ENCODE results near the gene BCOR. TPM values are rescaled to one million over a fixed set of nuclear protein-coding genes. Genes with fewer than 3 reads are reported as not detected.

Gene BCOR
- 10 to 100 TPM; 44.7 to 46.4 TPM for total RNA-seq

DNA sequence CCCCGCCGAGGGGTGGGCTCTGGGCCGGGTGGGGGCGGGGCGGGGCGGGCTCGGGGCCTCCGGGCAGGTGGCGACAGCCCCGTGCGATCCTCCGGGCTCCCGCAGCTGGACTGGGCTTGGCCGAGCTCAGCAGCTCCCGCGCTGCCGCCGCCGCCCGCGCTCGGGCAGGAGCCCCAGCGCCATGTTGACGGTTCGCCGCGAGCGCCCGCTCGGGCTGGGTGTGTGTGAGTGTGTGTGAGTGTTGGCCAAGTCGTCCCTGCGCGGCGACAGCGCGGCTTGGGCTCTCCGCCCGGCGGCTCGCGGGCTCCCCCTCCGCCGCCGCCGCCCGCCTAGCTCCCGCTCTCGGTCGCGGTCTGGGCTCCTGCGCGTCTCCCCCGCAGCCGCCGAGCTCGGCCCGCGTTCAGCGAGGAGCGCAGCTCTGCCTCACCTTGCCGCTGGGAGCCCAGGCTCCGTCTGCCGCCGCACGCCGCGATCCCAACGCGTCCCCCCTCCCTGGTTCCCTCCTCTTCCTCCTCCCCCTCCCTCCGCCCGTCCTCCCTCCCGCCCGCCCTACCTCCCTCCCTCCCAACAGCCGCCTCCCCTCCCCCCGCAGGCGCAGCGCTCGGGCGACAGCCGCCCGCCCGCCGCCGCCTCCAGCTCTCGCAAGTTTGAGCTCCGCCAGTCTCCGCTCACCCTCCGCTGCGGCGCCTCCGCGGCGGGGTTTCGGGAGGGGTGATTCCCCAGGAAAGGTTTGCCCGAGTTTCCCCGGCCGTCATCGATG, at the start of gene BCOR:
BCOR (minus strand) TSS at position 455 of the 760 bp plus-strand sequence. CDS start 20,029 bp downstream, outside the sequence.
- H3K36me3 Mint-ChIP-seq = peaks cover 4% of the 10 kb centered on the region
- peak; percentile 44 for ATAC-seq (ENCODE audit: low read depth)
- H3K9me3 Mint-ChIP-seq = no peaks in the 10 kb centered on the region
- H3K4me3 Mint-ChIP-seq = peak within 1 kb of the TSS; percentile 94
- peak; percentile 79 for DNase-seq
- H3K4me1 Mint-ChIP-seq = peaks cover 22% of the 10 kb centered on the region
- no peaks in the 10 kb centered on the region for H3K27me3 Mint-ChIP-seq
- peak within 1 kb of the TSS; percentile 89 for H3K27ac Mint-ChIP-seq
- POLR2A ChIA-PET = interaction anchor here (0.9 to 4.2 kb wide), 19 partner anchors 10 to 323 kb away, joined by 3 to 71 read pairs (median 5); no protein-coding TSS in a partner anchor

DNA sequence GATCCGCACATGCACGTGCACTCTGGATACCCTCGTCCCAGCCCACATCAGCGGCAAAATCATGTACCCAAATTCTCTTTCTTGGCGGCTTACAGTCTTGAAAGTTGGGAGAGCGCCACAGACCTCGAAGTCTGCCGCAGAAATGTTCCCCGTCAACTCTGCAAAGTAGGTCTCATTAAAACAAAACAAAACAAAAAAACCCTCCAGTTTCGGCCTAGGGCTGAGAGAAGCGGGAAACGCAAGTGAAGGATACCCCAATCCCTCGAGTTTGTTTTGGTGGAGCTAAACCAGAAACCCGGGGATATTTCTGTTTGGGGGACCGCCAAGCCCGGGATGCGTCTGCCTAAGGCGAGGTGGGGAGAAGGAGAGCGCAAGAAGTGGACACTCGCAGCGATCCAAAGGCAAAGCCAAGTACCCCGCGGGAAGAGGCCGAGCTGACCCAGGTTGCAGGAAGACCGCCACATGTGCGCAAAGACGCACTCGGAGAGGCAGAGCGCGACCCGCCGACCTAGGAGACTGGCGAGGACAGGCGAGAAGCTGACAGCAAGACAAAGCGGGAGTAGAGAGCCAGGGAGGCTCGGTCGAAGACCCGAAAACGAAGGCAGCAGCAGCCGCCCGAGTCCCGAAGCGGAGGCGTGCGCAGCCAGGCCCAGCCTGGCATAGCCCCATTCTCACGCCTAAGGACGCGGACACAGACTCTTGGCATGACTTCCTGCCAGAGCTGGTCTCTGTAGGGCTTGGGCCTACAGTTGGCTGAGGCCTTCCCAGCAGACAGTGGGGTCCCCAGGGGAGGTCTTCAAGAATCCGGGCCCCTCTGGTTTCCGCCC, 49.6 kb upstream of the BCOR start:
- no peak for DNase-seq
- POLR2A ChIA-PET = interaction anchor here (0.7 kb wide), 1 partner anchor 30 kb away, joined by 3 read pairs; no protein-coding TSS in a partner anchor
- Mint-ChIP-seq H3K27ac (no peak overlapping the region), H3K27me3 (no peaks in the 10 kb centered on the region), H3K36me3 (no peaks in the 10 kb centered on the region), H3K4me1 (peaks cover 4% of the 10 kb centered on the region), H3K4me3 (no peak overlapping the region), H3K9me3 (no peaks in the 10 kb centered on the region)
- no peak for ATAC-seq (ENCODE audit: low read depth)

DNA sequence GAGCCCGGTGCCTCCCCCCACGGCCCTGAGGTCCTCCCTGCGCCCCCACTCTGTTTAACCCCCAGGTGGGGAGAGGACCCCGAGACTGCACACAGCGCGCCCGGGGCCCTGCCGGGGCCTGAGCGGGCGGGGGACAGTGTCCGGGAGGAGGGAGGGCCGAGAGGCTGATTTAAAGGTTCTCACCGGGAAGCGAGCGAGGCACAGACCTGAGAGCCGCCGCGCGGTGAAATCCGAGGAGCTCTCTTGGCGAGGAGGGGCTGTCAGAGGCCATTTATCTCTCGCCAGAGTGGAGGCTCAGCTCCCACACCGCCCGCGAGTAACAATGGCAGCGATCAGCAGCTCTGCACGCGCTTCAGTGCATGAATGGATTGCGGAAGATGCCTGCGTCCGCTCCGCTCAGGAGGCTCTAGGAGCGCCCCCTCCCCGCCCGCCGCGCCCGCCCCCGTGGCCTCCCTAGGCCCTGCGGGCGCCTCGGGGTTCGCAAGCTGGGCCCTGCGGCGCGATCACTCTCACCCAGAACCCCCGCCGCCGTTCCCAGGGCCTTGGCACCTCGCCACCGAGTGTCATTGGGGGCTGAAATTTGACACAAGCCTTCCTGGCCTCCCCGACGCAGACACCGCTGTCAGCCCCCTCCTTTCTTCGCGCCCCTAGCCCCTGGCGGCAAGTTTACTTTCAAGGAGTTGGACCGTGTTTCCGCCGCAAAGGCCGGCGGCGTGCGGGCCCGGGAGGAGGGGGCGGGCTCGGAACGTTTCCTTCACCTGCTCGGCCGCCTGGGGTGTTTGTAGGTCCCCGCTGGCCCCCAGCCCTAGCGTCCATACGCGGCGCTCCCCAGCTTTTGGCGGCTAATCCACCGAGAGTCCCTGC, 48.7 kb upstream of the BCOR start:
- POLR2A ChIA-PET = interaction anchor here (0.9 to 1.5 kb wide), 3 partner anchors 40 to 81 kb away, joined by 3 to 5 read pairs (median 3); no protein-coding TSS in a partner anchor
- ATAC-seq (ENCODE audit: low read depth) (peak; percentile 82), DNase-seq (peak; percentile 47)
- no peaks in the 10 kb centered on the region for H3K9me3 Mint-ChIP-seq
- peaks cover 4% of the 10 kb centered on the region for H3K4me1 Mint-ChIP-seq
- H3K27me3 Mint-ChIP-seq = no peaks in the 10 kb centered on the region
- H3K27ac Mint-ChIP-seq = no peak overlapping the region
- H3K4me3 Mint-ChIP-seq = peak overlapping the region; percentile 56
- H3K36me3 Mint-ChIP-seq = no peaks in the 10 kb centered on the region

DNA sequence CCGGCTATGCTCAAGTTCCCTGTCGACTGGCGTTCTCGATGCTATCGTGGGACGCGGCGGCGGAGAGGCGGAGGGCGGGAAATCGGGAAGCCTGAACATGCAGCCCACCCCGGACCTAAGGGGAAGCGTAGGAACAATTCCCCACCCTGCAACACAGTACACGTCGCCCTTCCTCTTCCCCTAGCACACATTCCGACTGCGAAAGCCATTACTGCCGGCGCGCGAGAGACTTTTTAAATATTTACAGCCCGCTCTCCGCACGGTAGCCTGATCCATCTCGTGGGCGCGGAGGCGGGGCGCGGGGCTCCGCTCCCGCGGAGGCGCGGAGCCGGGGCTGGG, 48.1 kb upstream of the BCOR start:
- Mint-ChIP-seq H3K27ac (no peak overlapping the region), H3K9me3 (no peaks in the 10 kb centered on the region), H3K4me1 (peaks cover 4% of the 10 kb centered on the region), H3K4me3 (peak overlapping the region; percentile 60), H3K27me3 (no peaks in the 10 kb centered on the region), H3K36me3 (no peaks in the 10 kb centered on the region)
- POLR2A ChIA-PET = interaction anchor here (0.9 to 1.5 kb wide), 3 partner anchors 39 to 80 kb away, joined by 3 to 5 read pairs (median 3); no protein-coding TSS in a partner anchor
- no peak for DNase-seq
- peak; percentile 17 for ATAC-seq (ENCODE audit: low read depth)

DNA sequence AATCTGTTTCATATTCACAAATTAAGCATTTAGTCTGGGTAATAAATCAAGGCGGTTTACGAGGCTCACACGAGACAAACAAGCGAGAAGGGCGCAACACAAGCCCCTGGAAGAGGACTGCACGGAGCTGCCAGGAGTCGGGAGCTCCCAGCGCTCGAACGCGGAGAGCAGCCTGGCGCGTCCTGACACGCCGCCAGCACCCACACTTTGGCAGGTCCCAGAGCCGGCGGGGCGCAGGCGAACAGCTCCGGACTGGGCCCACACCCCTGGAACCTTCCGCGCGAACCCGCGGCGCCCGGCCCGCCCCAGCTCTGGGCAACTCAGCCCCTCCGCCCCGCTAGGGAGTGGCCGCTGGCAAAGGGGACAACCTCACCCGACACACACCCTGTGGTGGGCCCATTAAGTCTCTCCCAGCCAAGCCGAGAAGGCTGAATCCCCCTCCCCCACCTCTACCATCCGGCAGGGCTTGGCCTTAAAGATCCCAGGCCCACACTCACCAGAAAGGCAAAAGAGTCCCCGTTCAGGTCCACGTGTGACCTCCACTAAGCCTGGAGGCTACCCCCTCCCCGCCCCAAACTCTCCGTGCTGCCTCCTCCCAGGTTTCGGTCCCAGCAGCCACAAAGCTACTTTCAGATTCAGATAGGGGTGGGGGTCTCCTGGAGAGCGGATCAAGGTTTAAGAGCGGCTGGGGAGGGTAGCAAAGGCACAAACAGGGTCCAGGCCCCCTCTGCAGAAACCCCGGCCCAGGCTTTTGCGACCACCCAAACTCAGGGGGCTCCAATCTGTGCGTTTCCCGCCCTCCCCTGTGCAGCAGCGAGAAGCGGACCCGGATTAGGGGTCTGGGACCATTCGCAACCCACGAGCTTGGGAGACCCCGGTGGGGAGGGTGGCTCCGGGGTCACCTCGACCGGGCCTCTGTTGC, 47.5 kb upstream of the BCOR start:
- ATAC-seq (ENCODE audit: low read depth) = no peak
- no peak overlapping the region for H3K27ac Mint-ChIP-seq
- no peaks in the 10 kb centered on the region for H3K36me3 Mint-ChIP-seq
- no peaks in the 10 kb centered on the region for H3K27me3 Mint-ChIP-seq
- peaks cover 2% of the 10 kb centered on the region for H3K4me1 Mint-ChIP-seq
- peak overlapping the region; percentile 60 for H3K4me3 Mint-ChIP-seq
- H3K9me3 Mint-ChIP-seq = no peaks in the 10 kb centered on the region
- POLR2A ChIA-PET = interaction anchor here (1.4 to 1.5 kb wide), 2 partner anchors 39 to 80 kb away, joined by 3 to 5 read pairs; no protein-coding TSS in a partner anchor
- no peak for DNase-seq

DNA sequence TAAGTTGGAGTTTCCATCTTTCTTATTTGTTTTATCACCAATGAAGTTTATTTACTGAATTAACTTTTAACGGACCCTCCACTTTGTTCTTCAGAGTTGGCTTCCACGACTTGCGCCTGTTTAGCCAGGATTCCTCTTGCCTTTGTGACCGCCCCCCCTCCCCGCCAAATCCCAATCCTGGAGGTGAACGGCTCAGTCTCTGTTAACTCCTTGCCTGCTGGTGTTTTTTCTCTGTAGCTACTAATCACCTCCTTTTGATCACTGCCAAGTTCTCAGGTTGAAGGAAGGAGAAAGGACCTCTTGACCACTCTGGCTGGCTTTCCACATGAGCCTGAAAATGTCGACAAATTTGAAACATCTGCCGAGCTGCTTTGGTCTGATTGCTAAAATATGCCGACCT, 46.8 kb upstream of the BCOR start:
- H3K4me3 Mint-ChIP-seq = no peak overlapping the region

DNA sequence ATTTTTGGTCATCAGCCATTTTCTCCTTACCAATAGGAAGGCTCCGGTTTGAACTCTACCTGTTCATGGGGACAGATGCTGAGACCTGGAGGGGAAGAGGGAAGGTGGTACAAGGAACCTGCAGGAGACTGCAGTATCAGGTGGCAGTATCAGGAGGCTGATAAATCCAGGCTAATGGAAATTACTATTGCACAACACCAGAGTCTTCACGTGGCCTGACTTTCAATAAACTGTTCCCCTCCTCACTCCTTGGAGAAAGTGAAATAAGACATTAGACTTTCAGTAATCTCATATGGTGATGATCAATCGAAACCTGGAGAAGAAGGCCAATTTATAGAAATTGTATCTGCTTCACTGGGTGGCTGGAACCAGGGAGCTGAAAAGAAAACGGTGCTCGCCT, 46.2 kb upstream of the BCOR start:
- no peak overlapping the region for H3K4me3 Mint-ChIP-seq
- H3K27ac Mint-ChIP-seq = no peak overlapping the region
- POLR2A ChIA-PET = no interaction called here
- ATAC-seq (ENCODE audit: low read depth) (no peak), DNase-seq (no peak)
- no peaks in the 10 kb centered on the region for H3K36me3 Mint-ChIP-seq
- peaks cover 2% of the 10 kb centered on the region for H3K4me1 Mint-ChIP-seq
- no peaks in the 10 kb centered on the region for H3K27me3 Mint-ChIP-seq
- H3K9me3 Mint-ChIP-seq = no peaks in the 10 kb centered on the region

More for the DNA sequence above, 46.8 kb upstream of the BCOR start:
- no peak overlapping the region for H3K27ac Mint-ChIP-seq
- H3K36me3 Mint-ChIP-seq = no peaks in the 10 kb centered on the region
- DNase-seq = no peak
- no peaks in the 10 kb centered on the region for H3K27me3 Mint-ChIP-seq
- POLR2A ChIA-PET = no interaction called here
- no peaks in the 10 kb centered on the region for H3K9me3 Mint-ChIP-seq
- ATAC-seq (ENCODE audit: low read depth) = no peak
- H3K4me1 Mint-ChIP-seq = peaks cover 2% of the 10 kb centered on the region

DNA sequence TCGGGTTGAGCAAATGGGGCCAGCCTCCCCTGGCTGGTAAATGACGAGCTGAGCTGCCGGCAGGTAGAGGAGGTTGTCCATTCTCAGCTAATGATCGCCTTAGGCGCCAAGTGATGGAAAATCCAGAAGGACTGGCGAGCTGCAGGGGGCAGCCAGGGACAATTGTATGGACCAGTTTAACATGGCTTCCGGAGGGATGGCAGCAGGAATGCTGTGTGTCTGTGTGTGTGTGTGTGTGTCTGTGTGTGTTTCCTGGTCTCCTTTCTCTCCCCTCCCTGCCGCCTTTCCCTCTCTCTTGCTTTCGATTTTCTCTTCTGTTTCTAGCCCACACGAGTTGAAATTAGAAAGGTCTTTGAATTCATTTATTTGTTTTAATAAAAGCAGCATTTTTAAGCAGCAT, 45.2 kb upstream of the BCOR start:
- Mint-ChIP-seq H3K4me1 (no peaks in the 10 kb centered on the region), H3K27me3 (no peaks in the 10 kb centered on the region), H3K9me3 (no peaks in the 10 kb centered on the region), H3K4me3 (no peak overlapping the region), H3K27ac (no peak overlapping the region), H3K36me3 (no peaks in the 10 kb centered on the region)
- ATAC-seq (ENCODE audit: low read depth) = no peak
- POLR2A ChIA-PET = no interaction called here
- no peak for DNase-seq

DNA sequence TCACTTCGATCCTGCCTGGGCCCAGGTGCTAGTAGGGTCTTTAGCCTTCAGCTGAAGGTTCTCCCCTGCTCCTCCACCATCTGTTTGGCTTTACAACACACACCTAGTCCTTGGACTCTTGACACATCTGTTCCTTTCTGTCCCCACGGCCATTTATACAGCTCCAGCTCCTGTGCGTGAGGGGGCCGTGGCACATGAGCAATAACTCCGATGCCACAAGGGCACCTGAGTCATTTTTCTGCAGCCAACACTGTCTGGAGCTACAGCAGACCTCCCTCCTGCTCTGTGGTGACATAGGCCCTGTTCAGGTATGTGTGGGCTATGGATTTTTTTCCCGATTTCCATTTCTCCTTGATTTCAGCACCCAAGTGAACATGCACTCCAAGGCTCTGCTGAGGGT, 44.7 kb upstream of the BCOR start:
- Mint-ChIP-seq H3K27me3 (no peaks in the 10 kb centered on the region), H3K36me3 (no peaks in the 10 kb centered on the region), H3K27ac (peak overlapping the region; percentile 8), H3K4me3 (no peak overlapping the region), H3K9me3 (no peaks in the 10 kb centered on the region), H3K4me1 (no peaks in the 10 kb centered on the region)
- no peak for DNase-seq
- POLR2A ChIA-PET = no interaction called here
- no peak for ATAC-seq (ENCODE audit: low read depth)

DNA sequence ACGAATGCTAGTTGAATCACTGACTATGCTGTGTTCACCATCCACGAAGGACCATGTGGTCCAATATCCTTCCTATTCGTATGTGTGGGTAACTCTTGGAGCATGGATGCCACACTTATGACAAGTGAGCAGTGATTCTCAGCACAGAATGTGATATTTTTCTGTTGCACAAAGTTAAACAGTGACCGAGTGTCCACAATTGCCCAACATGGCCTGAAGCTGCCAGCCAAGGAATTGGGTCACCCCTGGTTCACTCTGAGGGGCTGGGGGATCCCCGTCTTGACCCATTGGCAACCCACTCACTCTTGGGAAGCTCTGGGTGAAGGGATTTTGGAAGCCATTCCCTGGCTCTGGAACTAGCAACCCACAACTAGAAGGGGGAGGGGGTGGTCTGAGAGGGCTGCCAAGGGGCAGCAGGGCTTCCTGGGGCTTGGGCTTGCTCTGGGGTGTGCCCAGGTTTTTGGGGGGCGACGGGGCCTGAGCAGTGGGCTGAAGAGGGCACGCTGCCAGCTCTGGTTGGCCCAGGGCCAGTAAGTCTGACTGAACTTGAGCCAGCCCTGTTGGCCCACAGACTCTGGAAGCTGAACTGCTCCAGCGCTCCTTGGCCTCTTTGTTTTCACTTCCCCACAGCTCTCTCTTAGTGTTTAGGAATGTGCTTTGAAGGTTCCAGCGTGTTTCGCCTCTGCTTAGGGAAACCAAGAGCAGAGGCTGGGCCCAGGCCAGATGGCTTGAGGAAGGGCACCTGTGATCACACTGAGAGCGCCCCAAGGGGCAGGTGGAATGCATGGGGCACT, 43.1 kb upstream of the BCOR start:
- DNase-seq = no peak
- POLR2A ChIA-PET = interaction anchor here (0.9 kb wide), 1 partner anchor 13 kb away, joined by 3 read pairs; no protein-coding TSS in a partner anchor
- no peak overlapping the region for H3K27ac Mint-ChIP-seq
- no peak overlapping the region for H3K4me3 Mint-ChIP-seq
- no peak for ATAC-seq (ENCODE audit: low read depth)
- no peaks in the 10 kb centered on the region for H3K9me3 Mint-ChIP-seq
- H3K4me1 Mint-ChIP-seq = no peaks in the 10 kb centered on the region
- H3K27me3 Mint-ChIP-seq = no peaks in the 10 kb centered on the region
- H3K36me3 Mint-ChIP-seq = no peaks in the 10 kb centered on the region

DNA sequence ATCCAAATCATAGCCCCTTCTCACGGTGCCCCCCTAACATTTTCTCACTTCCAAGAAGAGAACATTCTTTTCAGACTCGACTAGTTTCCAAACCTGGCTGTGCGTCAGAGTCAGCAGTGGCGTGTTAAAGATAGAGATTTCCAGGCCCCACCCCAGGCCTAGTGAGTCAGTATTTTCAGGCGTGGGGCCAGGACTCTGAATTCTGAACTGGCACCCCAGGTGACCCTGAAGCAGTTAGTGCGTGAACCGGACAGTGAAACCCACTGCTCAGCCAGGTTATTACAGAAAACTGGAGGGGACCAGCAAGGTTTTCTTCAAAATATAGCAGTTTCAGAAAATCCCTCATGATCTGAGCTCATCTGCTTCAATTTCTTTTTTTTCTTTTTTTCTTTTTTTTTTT, 35.0 kb upstream of the BCOR start:
- ATAC-seq (ENCODE audit: low read depth) (no peak), DNase-seq (no peak)
- H3K4me3 Mint-ChIP-seq = no peak overlapping the region
- POLR2A ChIA-PET = no interaction called here
- no peaks in the 10 kb centered on the region for H3K4me1 Mint-ChIP-seq
- H3K27me3 Mint-ChIP-seq = no peaks in the 10 kb centered on the region
- no peak overlapping the region for H3K27ac Mint-ChIP-seq
- H3K36me3 Mint-ChIP-seq = no peaks in the 10 kb centered on the region
- H3K9me3 Mint-ChIP-seq = no peaks in the 10 kb centered on the region

Measured in activated naive CD8-positive, alpha-beta T cell treated with anti-CD3 and anti-CD28 coated beads, Interleukin-2, amount 10 ng/mL, durations not matched to agents 7 days and 5 days (primary cell).